CD4-positive, alpha-beta T cell treated with Interleukin-15 for 1 hour (primary cell): ENCODE data around the gene ADH1B.
"Not testable (repeated sequence)": the region's sequence is repeated elsewhere in the genome, so short reads cannot be mapped to it uniquely, and the experiment has no call there.

Experiments used
- DNase-seq: peaks from one replicate; pipeline ENCODE4 v3.0.0-alpha.2; 2020

The ADH1B gene

DNA sequence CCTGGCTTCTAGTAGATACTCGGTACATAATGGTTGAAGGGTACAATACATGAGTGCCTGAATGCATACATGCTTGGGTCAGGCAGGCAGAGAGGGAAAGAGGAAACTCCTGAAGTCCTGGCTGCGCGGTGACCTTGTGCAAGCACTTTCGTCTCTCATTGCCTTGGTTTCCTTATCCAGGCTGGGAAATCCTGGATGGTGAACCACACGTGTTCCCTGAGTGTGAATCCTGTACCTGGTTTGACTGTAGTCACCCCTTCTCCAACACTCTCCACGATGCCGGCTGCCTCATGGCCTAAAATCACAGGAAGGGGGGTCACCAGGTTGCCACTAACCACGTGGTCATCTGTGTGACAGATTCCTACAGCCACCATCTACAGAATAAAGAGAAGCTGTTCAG, 3.4 kb downstream of the ADH1B start:
- DNase-seq: not testable (repeated sequence)

DNA sequence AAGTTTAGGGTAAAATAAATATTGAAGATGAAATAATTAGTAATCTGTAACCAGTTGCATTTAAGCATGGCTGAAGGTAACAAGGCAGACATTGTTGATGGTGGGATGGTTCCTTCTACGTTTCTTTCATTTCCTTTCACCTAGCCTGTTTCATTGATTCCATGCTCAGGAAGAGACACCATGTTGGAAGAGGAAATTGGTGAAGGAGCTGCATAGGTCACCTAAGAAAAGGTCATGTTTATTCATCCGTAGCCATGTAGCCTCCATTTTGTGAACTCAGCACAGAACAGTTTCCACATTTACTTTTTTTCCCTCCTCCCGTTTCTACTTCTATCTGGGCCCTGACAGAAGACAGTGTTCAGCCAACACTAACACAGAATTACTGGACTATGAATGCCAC, 3.8 kb downstream of the ADH1B start:
- DNase-seq: no peak

DNA sequence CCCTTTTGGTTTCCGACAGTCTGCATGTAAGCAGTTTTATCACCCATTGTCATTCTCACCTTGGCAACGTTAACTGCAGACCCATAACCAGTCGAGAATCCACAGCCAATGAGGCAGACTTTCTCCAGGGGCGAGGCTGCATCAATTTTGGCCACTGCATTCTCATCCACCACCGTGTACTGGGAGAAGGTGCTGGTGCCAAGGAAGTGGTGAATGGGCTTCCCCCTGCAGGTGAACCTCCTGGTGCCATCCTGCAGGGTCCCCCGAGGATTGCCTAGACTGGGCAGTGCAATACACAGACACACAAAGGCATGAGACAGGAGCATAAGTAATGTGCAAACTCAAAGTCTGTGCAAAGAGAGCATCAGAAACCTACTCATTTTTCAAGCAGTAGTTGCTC, 5.4 kb downstream of the ADH1B start:
- DNase-seq: no peak

DNA sequence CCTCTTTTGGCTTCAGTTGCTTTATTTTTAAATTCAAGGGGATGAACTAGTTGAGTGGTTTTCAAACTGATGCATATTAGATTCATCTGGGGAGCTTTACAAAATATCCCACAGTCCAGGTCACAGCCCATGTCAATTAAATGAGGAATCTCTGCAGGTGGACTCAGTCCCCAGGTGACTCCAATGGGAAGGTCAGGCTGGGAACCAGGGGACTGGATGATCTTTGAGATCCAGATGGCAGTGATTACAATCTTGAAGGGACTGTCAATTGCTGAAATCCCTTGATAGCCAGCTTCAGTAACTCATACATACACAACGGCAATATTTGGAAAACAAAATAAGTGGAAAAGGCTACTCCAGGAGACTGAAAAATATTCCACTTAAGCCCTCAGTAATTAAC, 7.0 kb downstream of the ADH1B start:
- no peak for DNase-seq

DNA sequence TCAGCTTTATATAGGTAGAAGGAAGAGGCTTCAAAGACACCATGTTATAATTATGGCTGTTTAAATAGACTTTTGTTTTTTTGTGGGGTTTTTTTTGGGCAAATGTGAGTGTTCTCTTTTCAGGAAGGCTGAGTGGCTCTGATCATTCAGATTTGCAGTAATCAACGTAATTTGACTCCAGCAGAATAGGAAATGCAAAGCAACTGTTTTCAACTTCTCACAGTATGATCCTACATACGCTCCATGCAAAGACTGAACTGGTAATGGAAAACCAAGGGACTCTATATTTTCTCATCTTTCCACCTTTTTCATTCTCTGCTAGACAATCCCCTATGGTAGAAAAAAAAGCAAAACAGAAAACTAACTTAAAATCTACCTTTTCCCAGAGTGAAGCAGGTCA, 10.8 kb downstream of the ADH1B start:
- DNase-seq: no peak

DNA sequence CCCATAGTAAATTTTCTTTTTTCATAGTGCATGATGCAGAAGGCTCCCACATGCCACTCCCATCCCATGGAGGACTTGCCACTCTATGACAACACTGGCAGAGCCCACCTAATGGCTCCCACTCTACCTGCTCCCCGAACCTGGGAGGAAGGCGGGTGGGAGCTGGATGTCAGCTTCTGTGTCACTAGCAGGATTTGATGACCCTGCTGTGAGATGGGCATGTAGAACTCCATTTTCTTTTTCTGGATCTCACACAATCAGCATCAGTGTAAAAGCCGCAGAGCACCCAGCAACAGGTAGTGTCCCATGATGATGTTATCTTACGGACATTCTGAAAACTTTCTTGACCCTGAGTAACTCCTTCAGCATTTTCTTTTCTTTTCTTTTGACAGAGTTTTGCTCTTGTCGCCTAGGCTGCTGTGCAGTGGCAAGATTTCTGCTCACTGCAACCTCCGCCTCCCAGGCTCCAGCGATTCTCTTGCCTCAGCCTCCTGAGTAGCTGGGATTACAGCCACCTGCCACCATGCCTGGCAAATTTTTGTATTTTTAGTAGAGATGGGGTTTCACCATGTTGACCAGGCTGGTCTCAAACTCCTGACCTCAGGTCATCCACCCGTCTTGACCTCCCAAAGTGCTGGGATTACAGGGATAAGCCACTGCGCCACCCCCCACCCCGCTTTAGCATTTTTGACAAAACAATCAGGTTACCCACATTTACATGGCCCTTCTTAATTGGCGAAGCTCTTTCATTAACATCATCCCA, 15.4 kb downstream of the ADH1B start:
- no peak for DNase-seq

DNA sequence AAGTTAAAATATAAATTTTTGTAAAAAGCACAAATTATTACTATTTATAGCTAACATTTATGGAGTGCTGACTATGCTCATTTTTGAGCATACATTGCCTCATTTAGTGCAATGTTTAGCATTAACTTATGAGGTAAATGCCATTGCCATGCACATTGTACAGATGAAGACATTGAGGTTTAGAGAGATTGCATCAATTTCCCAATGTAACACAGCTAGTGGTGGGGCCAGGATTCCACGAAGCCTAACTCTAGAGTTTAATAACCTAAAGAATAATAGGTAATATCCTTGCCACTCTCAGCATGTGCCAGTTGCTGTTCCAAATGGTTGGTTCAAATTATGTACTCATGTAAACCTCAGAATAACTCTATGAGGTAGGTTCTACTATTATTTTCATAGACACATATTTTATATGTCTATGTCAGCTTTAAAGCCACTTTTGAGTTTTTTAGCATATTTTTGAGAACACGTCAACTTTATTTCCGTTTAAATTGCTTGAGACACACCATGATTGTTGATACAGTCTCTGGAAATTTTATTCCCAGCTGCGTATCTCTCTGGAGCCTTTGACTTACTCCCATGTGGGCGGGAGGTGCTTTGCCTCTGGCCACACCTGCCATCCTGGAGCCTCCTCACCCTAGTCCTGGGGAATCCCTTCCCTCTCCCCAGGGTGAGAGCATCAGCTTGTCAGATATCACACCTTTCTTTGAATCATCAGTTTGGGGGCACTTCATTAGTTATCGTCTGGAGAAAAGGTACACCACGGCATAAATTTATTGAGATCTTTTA, 19.6 kb downstream of the ADH1B start:
- no peak for DNase-seq

DNA sequence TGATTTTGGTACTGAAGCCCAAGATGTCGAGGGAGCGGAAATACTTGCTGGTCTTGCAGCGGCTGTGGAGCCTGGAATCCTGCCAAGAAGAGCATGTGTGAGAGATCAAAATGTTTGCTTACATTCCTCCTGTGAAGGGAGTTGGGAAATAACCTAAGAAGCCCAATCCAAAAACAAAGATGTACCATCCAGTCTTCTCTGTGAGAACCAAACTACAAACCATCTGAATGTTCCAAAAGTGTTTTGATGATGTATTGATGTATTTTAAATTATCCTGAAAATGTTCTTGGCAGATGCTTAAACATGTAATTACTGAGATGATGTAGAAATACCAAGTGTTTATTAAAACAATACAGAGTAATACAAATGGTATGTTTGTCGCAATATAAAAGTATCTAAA, 20.3 kb downstream of the ADH1B start:
- no peak for DNase-seq

DNA sequence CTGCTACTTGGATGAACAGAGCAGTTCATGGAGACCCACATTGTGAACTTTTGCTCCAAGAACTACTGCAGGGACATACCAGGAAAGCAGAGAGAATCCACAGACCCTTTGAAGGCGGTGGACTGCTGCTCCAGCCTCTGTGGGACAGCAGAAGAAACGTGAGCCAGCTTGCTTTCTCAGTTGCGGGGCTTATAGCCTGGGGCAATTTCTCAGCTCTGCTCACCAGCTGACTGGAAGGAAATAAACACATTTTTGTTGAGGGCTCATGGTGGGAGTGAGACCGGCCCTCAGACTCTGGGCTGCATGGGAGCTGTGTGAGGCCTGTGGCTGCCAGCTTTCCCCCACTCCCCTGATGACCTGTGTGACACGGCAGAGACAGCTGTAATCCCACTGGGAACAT, 27.8 kb downstream of the ADH1B start:
- DNase-seq: no peak

DNA sequence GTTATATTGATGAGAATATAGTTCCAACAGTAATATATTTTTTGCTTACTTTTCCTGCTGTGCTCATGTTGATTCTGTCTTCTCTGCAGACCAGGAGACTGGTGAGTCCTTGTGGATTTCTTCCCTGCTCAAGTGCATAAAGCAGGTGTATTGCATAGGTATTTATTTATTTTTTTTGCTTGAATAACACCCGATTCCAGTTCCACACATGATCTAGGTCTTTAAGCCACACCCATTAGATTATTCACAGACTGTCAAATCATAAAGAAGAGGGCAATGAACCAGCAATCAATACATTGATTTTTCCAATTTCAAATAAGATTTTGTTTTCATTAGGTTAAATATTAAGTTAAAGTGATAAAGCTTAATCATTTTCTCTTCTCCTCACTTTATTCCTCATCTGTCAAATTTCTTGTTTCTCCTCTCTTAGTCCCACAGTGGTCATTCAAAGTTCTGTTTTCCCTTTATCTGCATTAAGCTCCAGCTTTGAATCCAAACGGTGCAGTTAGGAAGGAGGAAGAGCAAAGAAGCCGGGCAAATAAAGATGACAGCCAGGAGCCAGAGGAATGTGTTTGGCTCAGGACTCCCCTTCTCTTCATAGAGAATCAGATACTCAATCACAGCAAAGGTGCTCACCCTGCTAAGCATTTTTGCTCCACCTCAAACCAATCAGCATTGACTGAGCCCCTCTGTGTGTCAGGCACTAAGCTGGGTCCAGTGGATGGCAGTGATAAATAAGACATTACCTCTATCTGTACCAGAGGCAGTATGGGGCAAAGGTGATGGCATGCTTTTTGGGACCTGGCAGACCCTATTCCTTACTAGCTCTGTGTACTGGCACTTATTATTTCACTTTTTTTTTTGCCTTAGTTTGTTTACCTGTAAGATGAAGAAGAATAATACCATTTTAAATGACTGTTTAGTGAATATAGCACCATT, 30.1 kb downstream of the ADH1B start, which contains the start of gene ADH1A:
Gene ADH1A, minus strand, starts transcription at position 138 of the 939 bp plus-strand sequence. Its CDS starts 71 bp downstream, at position 67.
- no peak for DNase-seq

DNA sequence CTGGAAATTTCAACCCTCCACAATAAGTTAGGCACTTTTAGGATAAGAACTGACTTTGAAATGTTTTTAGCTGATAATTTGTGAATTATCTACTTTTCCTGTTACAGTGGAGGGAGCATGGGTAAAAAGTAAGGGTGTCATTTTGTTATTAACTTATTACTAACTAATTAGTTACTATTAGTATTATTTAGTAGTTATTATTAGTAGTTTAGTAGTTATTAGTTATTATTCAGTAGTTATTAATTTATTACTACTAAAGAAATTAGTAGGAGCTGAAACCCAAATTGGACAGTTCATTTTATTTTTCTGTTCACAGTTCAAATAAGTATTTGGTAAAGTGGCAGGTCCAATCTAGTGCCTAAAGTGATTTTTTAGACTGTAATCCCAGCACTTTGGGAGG, 35.8 kb downstream of the ADH1B start:
- no peak for DNase-seq

DNA sequence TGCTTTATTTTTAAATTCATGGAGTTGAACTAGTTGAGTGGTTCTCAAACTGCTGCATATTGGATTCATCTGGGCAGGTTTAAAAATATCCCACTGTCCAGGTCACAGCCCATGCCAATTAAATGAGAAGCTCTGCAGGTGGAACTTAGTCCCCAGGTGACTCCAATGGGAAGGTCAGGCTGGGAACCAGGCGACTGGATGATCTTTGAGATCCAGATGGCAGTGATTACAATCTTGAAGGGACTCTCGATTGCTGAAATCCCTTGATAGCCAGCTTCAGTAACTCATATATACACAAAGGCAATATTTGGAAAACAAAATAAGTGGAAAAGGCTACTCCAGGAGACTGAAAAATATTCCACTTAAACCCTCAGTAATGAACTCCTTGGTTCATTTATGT, 38.5 kb downstream of the ADH1B start:
- DNase-seq: no peak

DNA sequence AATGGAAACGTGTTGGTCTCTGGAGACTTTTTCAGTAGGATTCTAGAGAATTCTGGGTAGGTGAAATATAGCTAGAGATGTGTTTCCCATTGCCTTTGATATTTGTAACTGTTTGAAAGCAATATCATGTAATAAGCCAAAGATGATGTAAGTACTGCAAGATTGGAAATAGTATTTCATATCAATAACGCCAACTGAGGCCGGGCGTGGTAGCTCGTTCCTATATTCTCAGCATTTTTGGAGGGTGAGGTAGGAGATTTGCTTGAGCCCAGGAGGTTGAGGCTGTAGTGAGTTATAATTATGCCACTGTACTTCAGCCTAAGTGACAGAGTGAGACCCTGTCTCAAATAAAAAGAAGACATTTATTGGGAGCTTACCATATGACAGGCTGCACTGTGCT, 39.9 kb downstream of the ADH1B start:
- no peak for DNase-seq

DNA sequence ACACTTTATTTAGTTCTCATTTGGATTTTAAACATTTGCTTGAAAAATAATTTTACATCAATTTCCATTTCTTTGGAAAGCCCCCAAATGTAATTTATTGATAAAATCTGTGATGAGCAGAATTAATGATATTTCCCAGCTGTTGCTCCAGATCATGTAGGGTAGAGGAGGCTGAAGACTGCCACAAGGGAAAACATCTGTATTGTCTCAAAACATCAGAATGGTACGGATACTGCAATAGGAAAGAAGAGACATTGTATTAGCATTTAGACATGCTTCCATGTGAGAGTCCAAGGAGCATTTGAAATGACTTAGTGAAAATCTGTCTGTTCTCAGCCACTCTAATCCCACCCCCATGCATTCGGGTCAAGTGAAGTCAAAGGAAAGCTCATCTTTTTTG, 44.8 kb downstream of the ADH1B start:
- DNase-seq: no peak

DNA sequence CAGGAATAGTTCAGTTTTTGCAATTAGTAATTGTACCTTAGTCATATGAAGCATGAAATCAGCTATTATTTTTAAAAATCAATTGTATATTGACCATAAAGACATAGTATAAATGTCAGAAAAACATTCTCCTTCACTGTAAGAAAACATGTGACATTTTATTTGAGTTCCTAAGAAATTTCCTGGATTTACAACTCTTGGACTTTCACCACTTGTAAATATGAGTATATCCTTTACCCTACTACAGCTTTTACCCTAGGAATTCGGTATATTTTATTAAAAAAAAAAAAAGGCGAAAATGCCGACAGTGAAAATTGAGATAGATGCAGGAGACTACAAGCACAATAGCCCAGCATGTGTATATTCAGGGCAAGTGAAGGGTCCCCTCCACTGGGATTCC, 45.3 kb downstream of the ADH1B start:
- no peak for DNase-seq

DNA sequence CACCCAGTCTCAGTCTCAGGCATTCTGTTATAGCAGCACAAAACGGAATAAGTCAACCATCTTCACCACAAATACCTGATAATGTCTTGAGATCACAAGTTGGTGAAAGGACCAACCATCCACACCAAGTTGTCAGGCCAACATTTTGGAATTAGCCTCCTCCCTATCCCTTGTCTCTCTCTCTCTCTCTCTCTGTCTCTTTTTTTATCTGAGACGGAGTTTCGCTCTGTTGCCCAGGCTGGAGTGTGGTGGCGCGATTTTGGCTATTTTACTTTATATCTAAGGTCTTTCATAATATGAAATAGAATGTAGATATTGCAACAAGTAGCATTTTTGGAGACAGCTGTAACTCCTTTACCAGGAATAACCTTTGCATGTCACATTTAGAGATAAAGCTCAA, 46.2 kb downstream of the ADH1B start:
- no peak for DNase-seq

DNA sequence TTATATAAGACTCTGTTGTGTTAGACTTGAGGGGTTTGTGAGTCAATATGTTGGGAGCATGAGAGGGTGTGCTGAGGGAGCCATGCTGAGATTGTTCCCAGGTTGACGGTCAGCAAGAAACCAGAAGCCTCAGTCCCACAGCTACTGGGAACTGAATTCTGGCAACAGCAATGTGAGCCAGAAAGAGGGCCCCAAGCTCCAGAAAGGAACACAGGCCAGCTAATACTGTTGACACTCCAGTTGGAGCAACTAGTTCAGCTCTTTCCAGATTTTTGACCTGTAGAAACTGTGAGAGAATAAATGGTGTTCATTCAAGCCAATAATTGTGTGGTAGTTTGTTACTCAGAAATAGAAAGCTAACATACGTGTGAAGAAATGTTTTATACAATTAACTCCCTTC, 47.5 kb downstream of the ADH1B start:
- DNase-seq: no peak

DNA sequence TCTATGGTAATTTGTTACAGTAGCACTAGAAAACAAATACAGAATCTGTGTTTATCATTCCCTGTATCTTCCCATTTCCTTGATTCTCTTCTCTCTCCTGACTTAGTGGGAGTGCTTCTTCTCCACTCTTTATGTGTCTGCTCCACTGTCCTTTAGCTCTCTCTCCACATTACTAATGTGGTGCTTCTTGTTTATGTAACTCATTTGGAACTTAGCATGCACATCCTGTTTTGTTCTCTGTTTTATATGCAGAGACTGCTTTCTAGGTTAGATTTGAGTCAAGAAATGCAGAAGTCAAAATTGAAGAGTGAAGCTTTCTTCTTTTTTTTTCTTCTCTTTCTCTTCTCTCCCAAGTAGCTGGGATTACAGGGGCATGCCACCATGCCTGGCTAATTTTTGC, 56.3 kb downstream of the ADH1B start:
- DNase-seq: no peak
